ENCODE data around the gene TENT5D. TPM values are rescaled to one million over a fixed set of nuclear protein-coding genes. Genes with fewer than 3 reads are reported as not detected.
"Not testable (repeated sequence)": the region's sequence is repeated elsewhere in the genome, so short reads cannot be mapped to it uniquely, and the experiment has no call there.

TENT5D gene
- polyA plus RNA-seq (ENCODE audit: insufficient read length in 10 of 10) = not detected
- long read RNA-seq, donor 1 = 0 reads
- long read RNA-seq, donor 2 = 0 reads
- long read RNA-seq, donor 3 = 0 reads
- long read RNA-seq, donor 4 = 0 reads
- long read RNA-seq, donor 5 = 0 reads
- long read RNA-seq, donor 6 = 0 reads
- long read RNA-seq, donor 7 = 0 reads
- long read RNA-seq, donor 8 = 0 reads
- long read RNA-seq, donor 9 = 0 reads

- DNase-seq = no peak
Measured at GRCh38 chrX:80420147-80420546, at the start of gene TENT5D. Gene TENT5D (plus strand): TSS chrX:80420447. CDS start chrX:80442540, 22,093 bp downstream.

GRCh38 chrX:80385651-80386050 lies 34.6 kb upstream of the TENT5D start:
- DNase-seq = not testable (repeated sequence)

GRCh38 chrX:80388206-80388605 lies 32.0 kb upstream of the TENT5D start:
- DNase-seq = no peak

GRCh38 chrX:80412042-80412441 lies 8.2 kb upstream of the TENT5D start:
- no peak for DNase-seq

- DNase-seq = no peak
Measured at GRCh38 chrX:80423000-80423399, 2.8 kb downstream of the TENT5D start.

GRCh38 chrX:80423744-80424143 lies 3.5 kb downstream of the TENT5D start:
- no peak for DNase-seq

- DNase-seq = no peak
Measured at GRCh38 chrX:80430826-80431504, 10.7 kb downstream of the TENT5D start.

- no peak for DNase-seq
Measured at GRCh38 chrX:80431505-80431832, 11.2 kb downstream of the TENT5D start.

GRCh38 chrX:80432441-80432840 lies 12.2 kb downstream of the TENT5D start:
- DNase-seq = no peak

- no peak for DNase-seq
Measured at GRCh38 chrX:80432863-80433262, 12.6 kb downstream of the TENT5D start.

- DNase-seq = not testable (repeated sequence)
Measured at GRCh38 chrX:80468166-80468565, 47.9 kb downstream of the TENT5D start.

GRCh38 chrX:80471582-80471981 lies 51.3 kb downstream of the TENT5D start:
- no peak for DNase-seq

GRCh38 chrX:80485543-80485942 lies 65.3 kb downstream of the TENT5D start:
- DNase-seq = no peak

- DNase-seq = no peak
Measured at GRCh38 chrX:80486299-80486698, 66.1 kb downstream of the TENT5D start.

- DNase-seq = no peak
Measured at GRCh38 chrX:80489166-80489565, 68.9 kb downstream of the TENT5D start.

All from muscle of back (tissue), 13 donors.